IPS DF 6.9 (cell line): ENCODE results near the gene LMCD1.

Experiments
- DNase-seq: peaks from one replicate; pipeline ENCODE4 v3.0.0-alpha.2; 2013; ENCODE audit warnings: low read depth, low spot score
- H3K27ac ChIP-seq: one replicate; pipeline ENCODE4 v1.5.1; 2013; ENCODE audit warnings: low read length, control low read depth
- H3K27me3 ChIP-seq: 2 replicates; pipeline ENCODE4 v1.6.1; 2013; ENCODE audit warnings: mild to moderate bottlenecking, low read length; ENCODE audit not compliant: control insufficient read depth, insufficient read depth
- H3K36me3 ChIP-seq: 2 replicates; pipeline ENCODE4 v1.6.1; 2013; ENCODE audit warnings: low read length; ENCODE audit not compliant: control insufficient read depth, insufficient read depth
- H3K4me1 ChIP-seq: 2 replicates; pipeline ENCODE4 v1.6.1; 2013; ENCODE audit warnings: low read length; ENCODE audit not compliant: control insufficient read depth, insufficient read depth
- H3K4me3 ChIP-seq: 2 replicates; pipeline ENCODE4 v1.5.1; 2013; ENCODE audit warnings: mild to moderate bottlenecking, low read length
- H3K9me3 ChIP-seq: 2 replicates; pipeline ENCODE4 v1.6.1; 2013; ENCODE audit warnings: low read length, inconsistent platforms; ENCODE audit not compliant: control insufficient read depth, insufficient read depth
- WGBS: extraction: QIAGEN DNeasy Blood & Tissue Kit; methylation state at CpG from one replicate; pipeline ENCODE4 v1.1.7; 2013; ENCODE audit warnings: mixed read lengths, missing lambda C conversion rate; ENCODE audit not compliant: insufficient read length, insufficient coverage; 5-methylcytosine and 5-hydroxymethylcytosine counted together

The LMCD1 gene

GRCh38 chr3:8557298-8557697 is 55.7 kb downstream of the LMCD1 start:
- no peaks in the 10 kb centered on the region for H3K9me3 ChIP-seq
- H3K27ac ChIP-seq, result no peak overlapping the region
- WGBS, result no CpG with 5 or more reads among the region's 4 CpGs
- H3K4me3 ChIP-seq, result no peak overlapping the region
- no peaks in the 10 kb centered on the region; the same call in 1 of the 2 replicates for H3K36me3 ChIP-seq
- peaks cover 3% of the 10 kb centered on the region; the same call in 1 of the 2 replicates for H3K4me1 ChIP-seq
- no peak for DNase-seq
- H3K27me3 ChIP-seq, result no peaks in the 10 kb centered on the region

GRCh38 chr3:8558645-8559044 is 57.0 kb downstream of the LMCD1 start:
- WGBS, result no CpG with 5 or more reads among the region's 2 CpGs
- Histone ChIP-seq H3K4me1 (peaks cover 3% of the 10 kb centered on the region; the same call in 1 of the 2 replicates), H3K27me3 (no peaks in the 10 kb centered on the region), H3K9me3 (no peaks in the 10 kb centered on the region), H3K36me3 (no peaks in the 10 kb centered on the region), H3K4me3 (no peak overlapping the region), H3K27ac (no peak overlapping the region)
- no peak for DNase-seq

- no peaks in the 10 kb centered on the region for H3K36me3 ChIP-seq
- no peaks in the 10 kb centered on the region for H3K27me3 ChIP-seq
- peaks cover 3% of the 10 kb centered on the region; the same call in 1 of the 2 replicates for H3K4me1 ChIP-seq
- no peaks in the 10 kb centered on the region for H3K9me3 ChIP-seq
- WGBS, result no CpG with 5 or more reads among the region's 6 CpGs
- H3K4me3 ChIP-seq, result no peak overlapping the region
- H3K27ac ChIP-seq, result no peak overlapping the region
- no peak for DNase-seq
These were observed 57.7 kb downstream of the LMCD1 start for GRCh38 chr3:8559351-8559750.

- no peak for DNase-seq
- no peaks in the 10 kb centered on the region for H3K36me3 ChIP-seq
- no peak overlapping the region for H3K27ac ChIP-seq
- H3K4me3 ChIP-seq, result no peak overlapping the region
- H3K27me3 ChIP-seq, result no peaks in the 10 kb centered on the region
- no CpG with 5 or more reads among the region's 5 CpGs for WGBS
- no peaks in the 10 kb centered on the region for H3K9me3 ChIP-seq
- no peaks in the 10 kb centered on the region for H3K4me1 ChIP-seq
These were observed 58.9 kb downstream of the LMCD1 start for GRCh38 chr3:8560366-8561007.

GRCh38 chr3:8561370-8561769 is 59.7 kb downstream of the LMCD1 start:
- no peak for DNase-seq
- no peak overlapping the region for H3K4me3 ChIP-seq
- H3K27me3 ChIP-seq, result no peaks in the 10 kb centered on the region
- no peaks in the 10 kb centered on the region for H3K36me3 ChIP-seq
- H3K4me1 ChIP-seq, result no peaks in the 10 kb centered on the region
- no peak overlapping the region for H3K27ac ChIP-seq
- no peaks in the 10 kb centered on the region for H3K9me3 ChIP-seq
- no CpG with 5 or more reads among the region's 4 CpGs for WGBS

- Histone ChIP-seq H3K4me3 (no peak overlapping the region), H3K4me1 (no peaks in the 10 kb centered on the region), H3K27ac (no peak overlapping the region), H3K9me3 (no peaks in the 10 kb centered on the region), H3K36me3 (no peaks in the 10 kb centered on the region), H3K27me3 (no peaks in the 10 kb centered on the region)
- WGBS, result no CpG with 5 or more reads among the region's 3 CpGs
- DNase-seq, result no peak
These were observed 60.5 kb downstream of the LMCD1 start for GRCh38 chr3:8562081-8562595.

GRCh38 chr3:8563146-8563545 is 61.5 kb downstream of the LMCD1 start:
- no peaks in the 10 kb centered on the region for H3K36me3 ChIP-seq
- no CpG with 5 or more reads among the region's 4 CpGs for WGBS
- no peaks in the 10 kb centered on the region for H3K27me3 ChIP-seq
- H3K4me3 ChIP-seq, result no peak overlapping the region
- DNase-seq, result no peak
- H3K27ac ChIP-seq, result no peak overlapping the region
- H3K4me1 ChIP-seq, result no peaks in the 10 kb centered on the region
- no peaks in the 10 kb centered on the region for H3K9me3 ChIP-seq

GRCh38 chr3:8563597-8563996 is 62.0 kb downstream of the LMCD1 start:
- no CpG with 5 or more reads among the region's 4 CpGs for WGBS

GRCh38 chr3:8565376-8565775 is 63.8 kb downstream of the LMCD1 start:
- no peak overlapping the region for H3K4me3 ChIP-seq
- no peaks in the 10 kb centered on the region for H3K4me1 ChIP-seq
- no peak overlapping the region for H3K27ac ChIP-seq
- H3K36me3 ChIP-seq, result peaks cover 4% of the 10 kb centered on the region; the same call in 1 of the 2 replicates
- no peaks in the 10 kb centered on the region for H3K27me3 ChIP-seq
- H3K9me3 ChIP-seq, result no peaks in the 10 kb centered on the region
- WGBS, result no CpG with 5 or more reads among the region's 15 CpGs
- DNase-seq, result no peak

More at GRCh38 chr3:8563597-8563996, 62.0 kb downstream of the LMCD1 start:
- Histone ChIP-seq H3K4me3 (no peak overlapping the region), H3K36me3 (no peaks in the 10 kb centered on the region), H3K27me3 (no peaks in the 10 kb centered on the region), H3K9me3 (no peaks in the 10 kb centered on the region), H3K27ac (no peak overlapping the region), H3K4me1 (no peaks in the 10 kb centered on the region)
- DNase-seq, result no peak

- Histone ChIP-seq H3K4me1 (no peaks in the 10 kb centered on the region), H3K27ac (no peak overlapping the region), H3K36me3 (peaks cover 4% of the 10 kb centered on the region; the same call in 1 of the 2 replicates), H3K27me3 (no peaks in the 10 kb centered on the region), H3K4me3 (no peak overlapping the region), H3K9me3 (no peaks in the 10 kb centered on the region)
- no CpG with 5 or more reads among the region's 7 CpGs for whole genome bisulfite sequencing
- DNase-seq, result no peak
These were observed 66.4 kb downstream of the LMCD1 start for GRCh38 chr3:8567784-8568575.
